Spleen (tissue), 11 donors: Measurements from ENCODE around the gene GNAS-AS1. TPM values are rescaled to one million over a fixed set of nuclear protein-coding genes. Genes with fewer than 3 reads are reported as not detected.

Source experiments
- DNase-seq: peaks from one replicate; pipeline ENCODE4 v3.0.0-alpha.2; 2020
- H3K27ac ChIP-seq, 8 donors: fragments of 200-600 bp; sonication (generic) in 7 of 8; 1 replicate in 4 of 8; 2 replicates in 4 of 8; pipeline versions ENCODE4 v1.5.0 to v1.8.0; 2016 to 2021; ENCODE audit warnings: inconsistent platforms in 4 of 8, mild to moderate bottlenecking in 4 of 8, moderate library complexity in 1 of 8
- H3K27me3 ChIP-seq, 7 donors: fragments of 200-600 bp; sonication (generic) in 6 of 7; replicated peaks in 1 of 7; 1 replicate in 4 of 7; 2 replicates in 3 of 7; pipeline versions ENCODE4 v1.5.0 to v1.8.0; 2016 to 2021; ENCODE audit warnings: inconsistent platforms in 3 of 7, mild to moderate bottlenecking in 1 of 7
- H3K36me3 ChIP-seq, 6 donors: fragments of 200-600 bp; sonication (generic) in 5 of 6; 1 replicate in 4 of 6; 2 replicates in 2 of 6; pipeline versions ENCODE4 v1.5.0 to v1.8.0; 2016 to 2021; ENCODE audit warnings: inconsistent platforms in 2 of 6
- H3K4me1 ChIP-seq, 6 donors: fragments of 200-600 bp; sonication (generic) in 5 of 6; 1 replicate in 3 of 6; 2 replicates in 3 of 6; pipeline versions ENCODE4 v1.5.0 to v1.8.0; 2016 to 2021; ENCODE audit warnings: inconsistent platforms in 3 of 6
- H3K4me3 ChIP-seq, 8 donors: fragments of 200-600 bp; sonication (generic) in 7 of 8; 1 replicate in 4 of 8; 2 replicates in 4 of 8; pipeline versions ENCODE4 v1.5.0 to v1.8.0; 2016 to 2021; ENCODE audit warnings: inconsistent platforms in 4 of 8, mild to moderate bottlenecking in 4 of 8, moderate library complexity in 2 of 8
- H3K9me3 ChIP-seq, 8 donors: fragments of 200-600 bp; sonication (generic) in 7 of 8; 1 replicate in 4 of 8; 2 replicates in 4 of 8; pipeline versions ENCODE4 v1.5.0 to v1.8.0; 2016 to 2021; ENCODE audit warnings: inconsistent platforms in 4 of 8
- CTCF ChIP-seq, 11 experiments: fragments of 200-600 bp in 7 of 11; fragments of 450-650 bp in 4 of 11; sonication (generic) in 4 of 11; IDR thresholded peaks in 8 of 11; conservative IDR thresholded peaks in 3 of 11; 1 replicate in 7 of 11; 2 replicates in 4 of 11; pipeline versions ENCODE4 v1.4.0 to v1.8.0; 2016 to 2021; ENCODE audit warnings: antibody characterized with exemption in 11 of 11, inconsistent platforms in 4 of 11, mild to moderate bottlenecking in 1 of 11
- POLR2A ChIP-seq, 3 donors: fragments of 450-650 bp; IDR thresholded peaks; one replicate each; pipeline ENCODE4 v1.5.1; 2017; ENCODE audit warnings: antibody characterized with exemption in 3 of 3, mild to moderate bottlenecking in 1 of 3
- POLR2AphosphoS5 ChIP-seq, 3 donors: sonication (generic); formaldehyde crosslinking; IDR thresholded peaks; one replicate each; pipeline ENCODE4 v1.5.1; 2017; ENCODE audit warnings: antibody characterized with exemption in 3 of 3
- WGBS, 5 donors: extraction: QIAGEN DNeasy Blood & Tissue Kit in 3 of 5; methylation state at CpG; one replicate each; pipeline versions ENCODE4 v1.1.5 to v1.1.7; 2013 to 2018; 5-methylcytosine and 5-hydroxymethylcytosine counted together
- intact Hi-C: fragments of 100-400 bp; cut with DNase I; formaldehyde crosslinking; loops from one replicate; pipeline ENCODE4 v1.15.0; 2023; ENCODE audit warnings: low total_unique reads
- polyA plus RNA-seq, 3 donors: library from polyadenylated mRNA; stranded (reverse); fragments of 200-250 nt; gene quantifications; one replicate each; pipeline ENCODE4 v1.2.1, GENCODE V29; 2013
- total RNA-seq, 7 donors: library from RNA; depleted of rRNA in 3 of 7; stranded (reverse); fragments of >200 nt in 3 of 7; fragmentation: NEBNext Ultra II Directional in 4 of 7; extraction: Animal tissue kit (Norgen Biotek cat#: 25700) in 4 of 7; gene quantifications; one replicate each; pipeline versions ENCODE4 v1.1.0 to v1.2.1, GENCODE V29; 2016 to 2021
- donor health status: healthy with polysubstance abuse.
- donor health status: DM: no; HTN: no; CAD: no; lungs with moderate emphysema.
- donor health status: DM: no; HTN: no; CAD: no.
- donor health status: Bipolar disorder and iron deficiency.
- donor health status: healthy.
- donor health status: DM: no; HTN: no; CAD: no.
- donor health status: DM: yes; HTN: yes; CAD: no.

Gene GNAS-AS1
- total and polyA plus RNA-seq, 10 donors, result 0.18 to 1.1 (median 0.45) TPM; not detected in 2

- TF ChIP-seq POLR2A (IDR thresholded peaks at IDR 0.05), result no peak
- Histone ChIP-seq H3K4me3 (no peak overlapping the region), H3K27me3 (no peaks in the 10 kb centered on the region), H3K27ac (no peak overlapping the region), H3K9me3 (no peaks in the 10 kb centered on the region), H3K36me3 (no peaks in the 10 kb centered on the region), H3K4me1 (peaks cover 0 to 17% (median 2%) of the 10 kb centered on the region in 6 donors)
- DNase-seq, result no peak
- intact Hi-C loops, result no loop called here
- 75 to 92% (median 87%) methylated on average over 7 of the region's 7 CpGs for WGBS, 5 donors
Measured at GRCh38 chr20:58876437-58876836, 25.7 kb upstream of the GNAS-AS1 start.

- peaks cover 0 to 17% (median 3%) of the 10 kb centered on the region in 6 donors for H3K4me1 ChIP-seq
- TF ChIP-seq CTCF (IDR thresholded peaks at IDR 0.05 in 8 of 11, conservative IDR thresholded peaks at IDR 0.05 in 3 of 11) (no peak), POLR2A (IDR thresholded peaks at IDR 0.05) (no peak), POLR2AphosphoS5 (IDR thresholded peaks at IDR 0.05) (no peak)
- intact Hi-C loops, result no loop called here
- no peak overlapping the region for H3K4me3 ChIP-seq
- WGBS, 5 donors, result 88 to 97% (median 93%) methylated on average over 12 of the region's 12 CpGs
- no peaks in the 10 kb centered on the region for H3K36me3 ChIP-seq
- H3K27me3 ChIP-seq, result no peaks in the 10 kb centered on the region
- H3K27ac ChIP-seq, result no peak overlapping the region
- no peaks in the 10 kb centered on the region for H3K9me3 ChIP-seq
- no peak for DNase-seq
Measured at GRCh38 chr20:58875541-58876134, 24.9 kb upstream of the GNAS-AS1 start.

- Histone ChIP-seq H3K9me3 (no peaks in the 10 kb centered on the region), H3K27ac (no peak overlapping the region), H3K36me3 (no peaks in the 10 kb centered on the region), H3K4me3 (no peak overlapping the region), H3K27me3 (no peaks in the 10 kb centered on the region), H3K4me1 (peaks cover 0 to 22% (median 6%) of the 10 kb centered on the region in 6 donors)
- 89 to 97% (median 95%) methylated on average over 3 of the region's 3 CpGs for WGBS, 5 donors
- TF ChIP-seq POLR2A (IDR thresholded peaks at IDR 0.05), result no peak
- TF ChIP-seq POLR2AphosphoS5 (IDR thresholded peaks at IDR 0.05), result no peak
- no peak for TF ChIP-seq CTCF (IDR thresholded peaks at IDR 0.05 in 8 of 11, conservative IDR thresholded peaks at IDR 0.05 in 3 of 11)
- intact Hi-C loops, result no loop called here
- DNase-seq, result no peak
Measured at GRCh38 chr20:58875111-58875510, 24.4 kb upstream of the GNAS-AS1 start.

GRCh38 chr20:58874469-58874868 is 23.8 kb upstream of the GNAS-AS1 start:
- no peak overlapping the region for H3K27ac ChIP-seq
- no peaks in the 10 kb centered on the region for H3K27me3 ChIP-seq
- WGBS, 5 donors, result 89 to 100% (median 96%) methylated on average over 1 of the region's 1 CpG

More at GRCh38 chr20:58874469-58874868, 23.8 kb upstream of the GNAS-AS1 start:
- TF ChIP-seq POLR2A (IDR thresholded peaks at IDR 0.05) (no peak), POLR2AphosphoS5 (IDR thresholded peaks at IDR 0.05) (no peak), CTCF (IDR thresholded peaks at IDR 0.05 in 8 of 11, conservative IDR thresholded peaks at IDR 0.05 in 3 of 11) (no peak)
- H3K9me3 ChIP-seq, result no peaks in the 10 kb centered on the region
- intact Hi-C loops, result loop anchor here (5.0 kb wide), 1 partner anchor 333 kb away; no protein-coding TSS in a partner anchor
- H3K36me3 ChIP-seq, result no peaks in the 10 kb centered on the region
- no peak overlapping the region for H3K4me3 ChIP-seq
- peaks cover 0 to 23% (median 6%) of the 10 kb centered on the region in 6 donors for H3K4me1 ChIP-seq
- DNase-seq, result no peak
